DND-41 (cell line): ENCODE measurements around the gene HDAC7.

ENCODE experiments used
- ATAC-seq: fragments of 200-7000 bp; cut with Tn5 transposase; 3 replicates; pipeline ENCODE4 v1.9.1; 2021; ENCODE audit warnings: low read depth; ENCODE audit not compliant: insufficient read depth
- DNase-seq: peaks from one replicate; pipeline ENCODE4 v3.0.0-alpha.2; 2020
- H2AFZ ChIP-seq: 2 replicates; pipeline ENCODE4 v1.6.0; 2012; ENCODE audit warnings: low read depth, low read length
- H3K27ac ChIP-seq: 2 replicates; pipeline ENCODE4 v1.5.1; 2012; ENCODE audit warnings: low read length, inconsistent platforms
- H3K27me3 ChIP-seq: fragments of 200-600 bp; sonication (generic); 2 replicates; pipeline ENCODE4 v1.6.0; 2012; ENCODE audit warnings: low read length, mild to moderate bottlenecking, inconsistent platforms; ENCODE audit not compliant: insufficient read depth, poor library complexity
- H3K36me3 ChIP-seq: 2 replicates; pipeline ENCODE4 v1.5.1; 2012; ENCODE audit warnings: low read length, inconsistent platforms; ENCODE audit not compliant: insufficient read depth
- H3K4me1 ChIP-seq: 2 replicates; pipeline ENCODE4 v1.5.1; 2012; ENCODE audit warnings: mild to moderate bottlenecking, low read length; ENCODE audit not compliant: insufficient read depth
- H3K4me2 ChIP-seq: 2 replicates; pipeline ENCODE4 v1.6.0; 2012; ENCODE audit warnings: mild to moderate bottlenecking, moderate library complexity, low read length, inconsistent platforms; ENCODE audit not compliant: insufficient read depth
- H3K4me3 ChIP-seq, 2 experiments: fragments of 200-600 bp in 1 of 2; shearing (Covaris generic) in 1 of 2; 2 replicates each; pipeline ENCODE4 v1.5.1; 2012 to 2016; ENCODE audit warnings: inconsistent platforms in 2 of 2, low read length in 2 of 2, mild to moderate bottlenecking in 2 of 2, low read depth in 1 of 2, moderate library complexity in 1 of 2
- H3K79me2 ChIP-seq: 2 replicates; pipeline ENCODE4 v1.6.0; 2012; ENCODE audit warnings: low read length, inconsistent platforms; ENCODE audit not compliant: insufficient read depth
- H3K9ac ChIP-seq: 2 replicates; pipeline ENCODE4 v1.6.0; 2012; ENCODE audit warnings: low read depth, mild to moderate bottlenecking, inconsistent platforms, low read length, moderate library complexity
- H3K9me3 ChIP-seq: 2 replicates; pipeline ENCODE4 v1.5.1; 2012; ENCODE audit warnings: low read length, moderate library complexity, mild to moderate bottlenecking, inconsistent platforms; ENCODE audit not compliant: insufficient read depth, severe bottlenecking
- H4K20me1 ChIP-seq: 2 replicates; pipeline ENCODE4 v1.6.0; 2012; ENCODE audit warnings: low read length; ENCODE audit not compliant: insufficient read depth
- EZH2 ChIP-seq: IDR thresholded peaks from 3 replicates; pipeline ENCODE4 v1.6.1; 2012; ENCODE audit warnings: borderline replicate concordance, low read depth, mild to moderate bottlenecking, moderate library complexity, low read length, inconsistent platforms; ENCODE audit not compliant: severe bottlenecking
- TF ChIP-seq, protein P1 (sequence below): IDR thresholded peaks from 2 replicates; pipeline ENCODE4 v1.5.1; 2012; ENCODE audit warnings: borderline replicate concordance, low read length, moderate library complexity, mild to moderate bottlenecking; ENCODE audit not compliant: poor library complexity, severe bottlenecking; ENCODE audit errors: extremely low read depth

Gene HDAC7

DNA sequence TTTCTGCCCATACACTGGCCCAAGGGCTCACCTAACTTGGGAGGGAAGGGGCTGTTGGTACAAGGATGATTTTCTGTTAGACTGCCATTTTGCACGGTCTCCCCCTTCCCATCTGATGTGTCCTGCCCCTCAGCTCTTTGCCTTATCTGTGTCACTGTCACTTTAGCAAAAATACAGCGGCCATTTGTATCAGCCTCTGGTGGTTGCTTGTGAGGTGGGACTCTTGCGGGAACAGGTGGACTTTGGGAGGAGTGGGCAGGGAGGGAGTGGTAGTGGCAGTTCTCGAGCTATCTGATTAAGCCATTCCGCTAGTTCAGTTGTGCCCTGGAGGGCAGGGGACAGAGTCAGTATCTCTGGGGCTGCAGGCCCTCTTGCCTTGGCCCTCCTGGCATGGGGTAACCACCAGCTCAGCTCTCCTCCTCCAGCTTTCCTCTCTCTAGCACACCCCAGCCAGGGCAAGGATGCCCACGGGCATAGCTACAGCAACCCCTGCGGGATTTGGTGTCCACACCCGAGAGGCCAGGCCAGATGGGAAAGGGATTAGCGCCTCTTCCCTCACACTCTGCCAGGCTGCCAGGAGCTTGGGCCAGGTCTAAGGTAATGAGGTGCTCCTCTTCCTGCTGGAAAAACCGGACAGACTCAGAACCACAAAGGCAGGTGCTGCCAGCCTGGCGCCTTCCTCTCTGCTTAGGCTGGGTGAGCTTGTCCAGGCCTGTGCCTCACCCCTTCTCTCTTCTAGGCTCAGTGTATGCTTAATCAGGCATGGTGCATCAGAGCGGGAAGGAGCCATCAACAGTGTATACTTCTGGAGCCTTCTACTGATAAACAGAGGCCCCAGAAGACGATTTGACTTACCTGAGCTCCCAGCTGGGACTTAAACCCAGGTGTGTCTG is 38.0 kb downstream of the HDAC7 start:
- no peaks in the 10 kb centered on the region for H3K79me2 ChIP-seq
- ATAC-seq = no peak
- TF ChIP-seq, protein P1, sequence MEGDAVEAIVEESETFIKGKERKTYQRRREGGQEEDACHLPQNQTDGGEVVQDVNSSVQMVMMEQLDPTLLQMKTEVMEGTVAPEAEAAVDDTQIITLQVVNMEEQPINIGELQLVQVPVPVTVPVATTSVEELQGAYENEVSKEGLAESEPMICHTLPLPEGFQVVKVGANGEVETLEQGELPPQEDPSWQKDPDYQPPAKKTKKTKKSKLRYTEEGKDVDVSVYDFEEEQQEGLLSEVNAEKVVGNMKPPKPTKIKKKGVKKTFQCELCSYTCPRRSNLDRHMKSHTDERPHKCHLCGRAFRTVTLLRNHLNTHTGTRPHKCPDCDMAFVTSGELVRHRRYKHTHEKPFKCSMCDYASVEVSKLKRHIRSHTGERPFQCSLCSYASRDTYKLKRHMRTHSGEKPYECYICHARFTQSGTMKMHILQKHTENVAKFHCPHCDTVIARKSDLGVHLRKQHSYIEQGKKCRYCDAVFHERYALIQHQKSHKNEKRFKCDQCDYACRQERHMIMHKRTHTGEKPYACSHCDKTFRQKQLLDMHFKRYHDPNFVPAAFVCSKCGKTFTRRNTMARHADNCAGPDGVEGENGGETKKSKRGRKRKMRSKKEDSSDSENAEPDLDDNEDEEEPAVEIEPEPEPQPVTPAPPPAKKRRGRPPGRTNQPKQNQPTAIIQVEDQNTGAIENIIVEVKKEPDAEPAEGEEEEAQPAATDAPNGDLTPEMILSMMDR = no peak
- TF ChIP-seq EZH2 = no peak
- no peak overlapping the region for H2AFZ ChIP-seq
- no peaks in the 10 kb centered on the region for H3K9me3 ChIP-seq
- H3K4me1 ChIP-seq = no peaks in the 10 kb centered on the region
- no peak for DNase-seq
- H3K4me3 ChIP-seq = no peak overlapping the region
- H3K9ac ChIP-seq = no peak overlapping the region
- no peaks in the 10 kb centered on the region for H3K27me3 ChIP-seq
- H4K20me1 ChIP-seq = no peaks in the 10 kb centered on the region
- H3K36me3 ChIP-seq = peaks cover 14% of the 10 kb centered on the region
- H3K4me2 ChIP-seq = no peak overlapping the region
- no peak overlapping the region for H3K27ac ChIP-seq

DNA sequence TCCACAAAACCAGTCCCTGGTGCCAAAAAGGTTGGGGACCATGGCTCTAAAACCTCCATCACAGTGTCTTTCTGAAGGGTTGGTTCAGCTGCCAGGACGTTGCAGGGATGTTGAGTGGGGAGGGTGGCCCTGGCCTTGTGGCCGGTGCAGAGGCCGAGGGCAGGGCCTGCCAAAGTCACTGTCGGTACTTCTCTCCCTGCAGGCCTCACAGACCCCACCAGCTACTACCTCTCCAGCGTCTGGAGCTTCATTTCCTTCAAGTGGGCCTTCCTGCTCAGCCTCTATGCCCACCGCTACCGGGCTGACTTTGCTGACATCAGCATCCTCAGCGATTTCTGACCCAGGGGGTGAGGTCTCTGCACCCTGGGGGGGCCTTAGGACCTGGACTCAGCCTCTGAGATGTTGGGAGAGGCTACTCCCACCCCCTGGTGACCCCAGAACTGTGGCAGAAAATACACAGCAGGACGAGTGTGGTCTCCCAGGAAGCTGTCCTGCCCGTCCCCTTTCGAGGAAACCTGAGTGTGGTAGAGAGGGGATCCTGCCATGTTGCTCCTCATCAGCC is 39.7 kb downstream of the HDAC7 start:
- Histone ChIP-seq H3K27ac (no peak overlapping the region), H3K79me2 (no peaks in the 10 kb centered on the region), H2AFZ (no peak overlapping the region), H3K9me3 (no peaks in the 10 kb centered on the region), H3K4me3 (no peak overlapping the region), H3K4me2 (no peak overlapping the region), H3K27me3 (no peaks in the 10 kb centered on the region), H3K36me3 (peaks cover 8% of the 10 kb centered on the region; the same call in 1 of the 2 replicates), H3K4me1 (peaks cover under 1% of the 10 kb centered on the region; the same call in 1 of the 2 replicates), H4K20me1 (no peaks in the 10 kb centered on the region; the same call in 1 of the 2 replicates), H3K9ac (no peak overlapping the region)
- TF ChIP-seq, protein P1 = no peak
- TF ChIP-seq EZH2 = no peak
- DNase-seq (no peak), ATAC-seq (no peak)

DNA sequence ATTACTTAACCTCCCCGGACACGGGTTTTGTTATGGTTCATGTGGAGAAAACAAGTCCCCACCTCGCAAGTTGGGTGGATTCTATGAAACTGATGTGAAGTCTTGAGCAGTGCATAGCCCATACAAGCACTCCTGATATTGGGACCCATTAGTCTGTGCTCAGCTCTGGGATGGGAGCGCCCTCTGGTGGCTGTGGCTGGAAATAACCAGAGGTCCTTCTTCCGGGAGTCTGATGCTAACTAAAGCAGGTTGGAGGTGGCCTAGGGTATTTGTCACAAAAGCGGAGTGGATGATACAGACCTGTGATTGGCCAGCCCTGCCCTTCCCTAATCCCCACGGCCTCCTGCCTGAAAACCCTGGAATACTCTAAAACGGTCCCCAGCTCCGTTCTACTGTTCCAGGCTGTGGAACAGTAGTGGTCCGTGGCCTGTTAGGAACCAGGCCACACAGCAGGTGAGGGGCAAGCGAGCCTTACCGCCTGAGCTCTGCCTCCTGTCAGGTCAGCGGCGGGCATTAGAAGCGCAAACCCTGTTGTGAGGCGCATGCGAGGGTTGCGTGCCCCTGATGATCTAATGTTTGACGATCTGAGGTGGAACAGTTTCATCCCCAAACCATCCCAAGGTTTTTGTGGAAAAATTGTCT is 40.3 kb downstream of the HDAC7 start:
- peak; percentile 93 for ATAC-seq
- no peak overlapping the region for H3K4me3 ChIP-seq

More for the DNA sequence above, 40.3 kb downstream of the HDAC7 start:
- Histone ChIP-seq H3K27me3 (peaks cover 3% of the 10 kb centered on the region), H2AFZ (peak overlapping the region; percentile 10; the same call in 1 of the 2 replicates), H3K4me1 (peaks cover 6% of the 10 kb centered on the region), H3K4me2 (no peak overlapping the region), H3K79me2 (no peaks in the 10 kb centered on the region), H3K9me3 (no peaks in the 10 kb centered on the region), H3K36me3 (peaks cover 3% of the 10 kb centered on the region; the same call in 1 of the 2 replicates), H4K20me1 (no peaks in the 10 kb centered on the region; the same call in 1 of the 2 replicates), H3K27ac (no peak overlapping the region), H3K9ac (no peak overlapping the region)
- peak; percentile 91 for DNase-seq
- TF ChIP-seq EZH2 = no peak
- TF ChIP-seq, protein P1 = peak; percentile 97
